KG1 (cell line): Measurements from ENCODE around the gene PTCD1.

ENCODE experiments used
- DNase-seq: peaks from one replicate; lab custom pipeline; 2025; lab: John Stamatoyannopoulos, UW

The PTCD1 gene, protein sequence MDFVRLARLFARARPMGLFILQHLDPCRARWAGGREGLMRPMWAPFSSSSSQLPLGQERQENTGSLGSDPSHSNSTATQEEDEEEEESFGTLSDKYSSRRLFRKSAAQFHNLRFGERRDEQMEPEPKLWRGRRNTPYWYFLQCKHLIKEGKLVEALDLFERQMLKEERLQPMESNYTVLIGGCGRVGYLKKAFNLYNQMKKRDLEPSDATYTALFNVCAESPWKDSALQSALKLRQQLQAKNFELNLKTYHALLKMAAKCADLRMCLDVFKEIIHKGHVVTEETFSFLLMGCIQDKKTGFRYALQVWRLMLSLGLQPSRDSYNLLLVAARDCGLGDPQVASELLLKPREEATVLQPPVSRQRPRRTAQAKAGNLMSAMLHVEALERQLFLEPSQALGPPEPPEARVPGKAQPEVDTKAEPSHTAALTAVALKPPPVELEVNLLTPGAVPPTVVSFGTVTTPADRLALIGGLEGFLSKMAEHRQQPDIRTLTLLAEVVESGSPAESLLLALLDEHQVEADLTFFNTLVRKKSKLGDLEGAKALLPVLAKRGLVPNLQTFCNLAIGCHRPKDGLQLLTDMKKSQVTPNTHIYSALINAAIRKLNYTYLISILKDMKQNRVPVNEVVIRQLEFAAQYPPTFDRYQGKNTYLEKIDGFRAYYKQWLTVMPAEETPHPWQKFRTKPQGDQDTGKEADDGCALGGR

GRCh38 chr7:99438573-99439480, at the start of gene PTCD1, which contains the start of gene CPSF4:
TSS of gene PTCD1 (minus strand) at chr7:99438798. CDS start at chr7:99435242, 3,556 bp downstream.
TSS of gene CPSF4 (plus strand) at chr7:99438943. CDS start at chr7:99439083, 140 bp downstream.
- DNase-seq, result peak; percentile 25

DNA sequence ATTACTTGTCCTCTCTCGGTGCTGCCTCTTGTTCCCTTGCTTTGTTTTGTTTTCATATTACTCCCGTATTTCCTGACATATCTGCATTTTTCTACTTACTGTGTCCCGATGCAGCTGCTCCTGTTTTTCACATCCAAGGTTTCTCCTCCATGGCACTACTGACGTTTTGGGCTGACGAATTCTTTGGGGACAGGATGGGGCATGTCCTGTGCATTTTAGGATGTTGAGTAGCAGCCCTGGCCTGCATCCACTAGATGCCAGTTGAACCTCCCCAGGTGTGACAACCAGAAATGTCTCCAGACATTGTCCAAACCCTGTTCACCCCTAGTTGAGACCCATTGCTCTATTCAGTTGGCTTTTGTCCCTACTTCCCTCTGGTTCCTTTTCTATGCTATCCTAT, 46.5 kb upstream of the PTCD1 start:
- no peak for DNase-seq

GRCh38 chr7:99478464-99479440, 40.2 kb upstream of the PTCD1 start:
- no peak for DNase-seq

GRCh38 chr7:99476107-99476506, 37.5 kb upstream of the PTCD1 start:
- no peak for DNase-seq

DNA sequence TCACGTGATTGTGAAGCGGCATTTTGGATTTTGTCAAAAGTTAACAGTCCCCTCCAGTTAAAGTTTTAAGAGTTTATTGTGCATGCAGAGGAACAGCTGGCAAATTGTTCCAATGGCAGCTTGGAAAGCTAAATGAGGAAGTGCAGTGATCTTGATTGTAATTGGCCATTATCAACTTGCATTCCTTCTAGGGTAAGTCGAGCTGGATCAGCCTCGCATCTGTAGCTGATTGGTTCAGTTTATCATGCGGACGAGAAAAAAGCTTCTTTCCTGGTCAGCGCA, 34.7 kb upstream of the PTCD1 start:
- DNase-seq, result no peak

DNA sequence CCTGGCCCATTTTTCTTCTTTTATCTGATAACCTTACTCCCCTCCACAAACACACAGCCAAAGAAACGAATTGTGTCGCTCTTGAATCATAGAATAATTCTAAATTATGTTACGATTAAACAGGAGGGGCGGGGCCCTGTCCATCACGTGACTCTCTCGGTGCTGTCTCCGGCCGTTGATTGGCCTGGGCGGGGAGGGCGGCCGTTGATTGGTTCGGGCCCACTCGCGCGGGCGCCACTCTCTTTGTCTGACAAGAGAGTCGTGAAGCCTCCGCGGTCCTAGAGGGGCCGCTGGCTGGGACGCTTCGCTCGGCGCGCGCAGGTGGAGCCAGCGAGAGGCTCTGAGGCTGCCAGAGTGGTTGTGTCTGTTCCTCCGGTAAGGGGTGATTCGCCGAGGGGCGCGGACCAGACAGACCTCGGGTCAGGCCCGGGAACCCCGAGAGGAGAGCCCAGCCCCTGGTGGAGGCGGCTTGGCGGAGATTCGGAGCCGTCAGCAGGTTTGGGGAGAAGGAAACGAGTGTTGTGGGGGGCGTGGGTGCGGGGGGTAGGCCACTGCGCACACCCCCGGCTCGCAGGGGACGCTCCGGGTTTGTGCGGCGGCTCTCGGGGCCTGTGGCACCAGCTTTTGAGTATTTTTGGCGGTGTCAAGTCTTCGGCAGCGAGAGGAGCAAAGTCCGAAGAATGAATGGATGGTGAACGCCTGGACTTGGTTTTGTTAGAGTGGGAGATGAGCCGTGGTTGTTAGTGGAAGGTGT, 34.1 kb upstream of the PTCD1 start, which contains the start of gene ZNF789:
Gene ZNF789, plus strand, starts transcription at position 330 of the 754 bp plus-strand sequence. CDS start 3,567 bp downstream, outside the sequence.
- peak; percentile 37 for DNase-seq

DNA sequence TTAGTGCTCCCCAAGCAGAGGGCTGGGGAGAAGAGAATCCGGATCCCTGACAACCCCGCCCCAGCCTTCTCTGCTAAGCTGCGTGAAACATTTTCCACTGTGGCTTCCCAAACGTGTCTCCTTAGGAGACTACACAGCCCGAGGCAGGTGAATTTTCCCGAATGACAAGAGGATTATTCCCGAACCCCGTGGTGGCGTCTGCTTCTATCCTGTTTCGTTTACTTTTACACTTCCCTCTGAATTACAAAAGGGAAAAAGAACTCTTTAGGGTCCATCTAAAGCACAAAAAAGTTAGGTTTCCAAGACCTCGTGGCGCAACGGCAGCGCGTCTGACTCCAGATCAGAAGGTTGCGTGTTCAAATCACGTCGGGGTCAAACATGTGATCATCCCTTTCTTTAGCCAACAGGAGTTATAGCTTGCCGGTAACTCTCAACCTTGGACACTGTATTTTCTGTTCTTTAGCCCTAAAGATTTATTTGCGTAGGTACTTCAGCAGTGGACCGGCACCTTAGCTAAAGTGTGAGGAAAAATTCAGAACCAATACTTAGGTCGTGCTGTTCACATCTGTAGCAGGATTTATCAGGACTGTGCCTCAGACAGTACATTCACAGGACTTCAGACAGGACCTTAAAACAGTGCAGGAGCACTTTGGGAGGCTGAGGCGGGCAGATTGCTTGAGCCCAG, 30.9 kb upstream of the PTCD1 start:
- no peak for DNase-seq

DNA sequence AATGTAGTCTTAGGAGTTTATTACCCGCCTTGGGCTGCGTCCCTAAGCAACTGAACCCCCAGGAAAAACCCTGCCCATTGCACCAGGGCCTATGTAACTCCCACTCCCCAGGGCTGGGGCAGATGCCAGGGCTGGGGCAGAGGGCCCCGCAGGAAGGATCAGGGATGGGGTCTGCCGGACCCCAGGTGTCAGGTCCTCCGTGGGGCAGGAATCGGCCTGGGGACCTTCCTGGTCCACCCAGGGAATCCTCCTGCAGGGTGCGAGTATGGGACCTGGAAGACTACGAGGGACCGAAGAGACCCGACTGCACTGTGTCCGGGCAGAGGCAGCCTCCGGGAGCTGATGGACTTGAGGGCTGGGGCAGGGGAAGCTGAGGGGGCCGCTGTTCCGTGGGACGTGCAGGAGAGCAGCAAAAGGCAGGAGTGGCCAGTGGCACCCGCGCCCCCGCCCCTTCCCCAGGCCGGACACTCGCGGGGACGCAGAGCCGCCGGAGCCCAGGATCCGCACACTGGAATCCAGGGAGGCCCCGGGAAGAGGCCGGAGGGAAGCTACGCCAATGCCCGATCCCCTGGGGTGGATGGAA, 29.8 kb upstream of the PTCD1 start:
- no peak for DNase-seq

GRCh38 chr7:99465421-99465768, 26.8 kb upstream of the PTCD1 start:
- no peak for DNase-seq

- DNase-seq, result no peak
Observed at GRCh38 chr7:99461221-99461620, 22.6 kb upstream of the PTCD1 start.

- no peak for DNase-seq
Observed at GRCh38 chr7:99460651-99461050, 22.1 kb upstream of the PTCD1 start.

DNA sequence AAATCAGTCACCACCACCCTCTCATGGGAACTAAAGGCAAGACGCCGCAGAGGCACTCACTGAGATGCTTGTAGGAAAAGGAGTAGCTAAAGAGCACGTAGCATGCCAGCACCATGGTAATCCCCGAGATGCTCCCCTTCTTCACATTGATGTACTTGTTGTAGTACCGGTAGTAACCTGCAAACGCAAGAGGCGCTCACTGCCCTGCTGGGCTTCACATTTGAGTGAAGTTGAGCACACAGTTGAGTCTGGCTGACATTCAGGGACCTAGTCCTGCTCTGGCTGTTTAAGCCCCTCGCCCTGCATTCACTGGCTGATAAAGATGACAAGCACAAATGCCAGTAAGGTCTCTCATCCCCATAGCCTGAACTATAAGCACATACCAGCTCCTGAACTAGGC, 20.5 kb upstream of the PTCD1 start:
- DNase-seq, result no peak

GRCh38 chr7:99457650-99458493, 19.3 kb upstream of the PTCD1 start:
- no peak for DNase-seq

DNA sequence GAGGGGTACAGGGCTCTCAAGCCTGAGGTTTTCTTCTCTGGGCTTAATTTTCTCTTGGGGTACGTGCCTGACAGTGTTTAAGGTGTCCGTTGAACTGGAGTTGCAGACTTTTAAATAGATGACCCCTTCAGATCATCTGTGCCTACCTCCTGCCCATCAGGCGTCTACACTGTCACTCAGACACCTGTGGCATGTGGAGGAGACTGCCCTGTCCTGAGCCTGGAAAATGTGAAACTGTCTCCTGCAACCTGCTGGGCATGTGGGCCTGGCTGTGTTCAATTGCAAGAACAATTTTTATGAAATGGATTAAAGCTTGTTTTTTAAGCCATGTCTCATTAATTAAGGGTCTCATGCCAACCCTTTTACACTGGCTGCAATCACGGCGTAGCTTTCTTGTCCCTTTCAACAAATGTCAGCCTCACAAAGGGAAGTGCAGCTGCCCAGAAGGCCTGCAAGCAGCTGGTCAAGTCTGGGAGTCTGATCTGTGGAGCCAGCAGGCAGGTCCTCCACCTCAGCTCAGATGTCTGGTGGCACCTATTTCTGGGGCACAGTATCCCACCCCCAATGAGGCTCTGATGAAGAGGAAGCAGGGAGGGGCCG, 18.6 kb upstream of the PTCD1 start:
- no peak for DNase-seq

- DNase-seq, result no peak
Observed at GRCh38 chr7:99456288-99456687, 17.7 kb upstream of the PTCD1 start.

DNA sequence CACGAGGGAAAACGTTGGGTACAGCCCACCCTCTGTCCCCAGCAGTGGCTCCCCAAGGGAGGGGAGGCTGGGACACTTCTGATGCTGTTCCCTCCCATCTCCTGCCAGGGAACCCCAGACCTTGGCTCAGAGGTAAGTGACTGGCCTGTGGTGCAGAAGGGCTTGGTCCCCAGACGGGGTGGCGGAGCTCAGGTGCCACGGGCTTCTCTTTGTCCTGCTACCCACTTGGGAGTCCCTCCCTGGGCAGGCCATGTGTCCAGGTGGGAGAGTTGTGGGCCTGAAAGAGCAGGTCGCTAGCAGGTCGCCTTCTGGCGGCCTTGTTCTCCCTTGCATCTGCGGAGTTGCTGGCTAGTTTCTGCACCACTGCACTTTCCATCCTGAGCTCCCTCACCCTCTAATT, 17.3 kb upstream of the PTCD1 start:
- DNase-seq, result no peak

GRCh38 chr7:99453105-99453504, 14.5 kb upstream of the PTCD1 start:
- no peak for DNase-seq

DNA sequence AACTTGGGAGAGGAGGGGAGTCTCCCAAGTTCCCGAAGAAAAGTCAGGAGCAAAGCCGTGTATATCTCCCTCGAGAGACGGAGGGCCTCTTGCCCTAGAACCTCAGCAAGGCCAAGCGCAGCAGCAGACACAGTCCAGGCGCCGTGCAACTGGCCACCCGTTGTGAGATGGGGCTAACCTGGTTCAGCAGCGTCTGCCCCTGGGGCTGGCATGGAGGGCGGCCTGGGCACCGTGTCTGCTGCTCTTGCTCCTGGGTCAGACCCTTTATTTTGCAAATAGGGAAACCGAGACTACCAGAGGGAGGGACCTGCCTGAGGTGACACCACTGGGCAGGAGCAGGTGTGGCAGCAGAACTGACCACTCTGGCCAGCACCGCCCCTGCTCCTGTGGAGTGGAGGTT, 13.9 kb upstream of the PTCD1 start:
- no peak for DNase-seq
